GM13977 (cell line): ENCODE measurements around the gene CCDC34.
"Not testable (repeated sequence)": the region's sequence is repeated elsewhere in the genome, so short reads cannot be mapped to it uniquely, and the experiment has no call there.

Experiments
- DNase-seq: peaks from one replicate; pipeline ENCODE4 v3.0.0; 2012; ENCODE audit warnings: low spot score
- in situ Hi-C: fragments of 300-500 bp; cut with MboI; formaldehyde crosslinking; loops from one replicate; pipeline ENCODE4 v1.12.0; 2022; ENCODE audit warnings: low sequenced_read_pairs, low pct_unique_long_range_greater_than_20kb, mixed read lengths, inconsistent platforms; ENCODE audit not compliant: unreplicated experiment
- TF ChIP-seq, protein P1 (sequence below): IDR thresholded peaks from 2 replicates; pipeline ENCODE4 v1.5.1; 2012; ENCODE audit warnings: mild to moderate bottlenecking, control low read depth; ENCODE audit not compliant: insufficient read depth; ENCODE audit errors: extremely low read depth, missing control alignments

Gene CCDC34

GRCh38 chr11:27330633-27331270 lies 32.3 kb downstream of the CCDC34 start:
- in situ Hi-C loops, result no loop called here
- TF ChIP-seq, protein P1, sequence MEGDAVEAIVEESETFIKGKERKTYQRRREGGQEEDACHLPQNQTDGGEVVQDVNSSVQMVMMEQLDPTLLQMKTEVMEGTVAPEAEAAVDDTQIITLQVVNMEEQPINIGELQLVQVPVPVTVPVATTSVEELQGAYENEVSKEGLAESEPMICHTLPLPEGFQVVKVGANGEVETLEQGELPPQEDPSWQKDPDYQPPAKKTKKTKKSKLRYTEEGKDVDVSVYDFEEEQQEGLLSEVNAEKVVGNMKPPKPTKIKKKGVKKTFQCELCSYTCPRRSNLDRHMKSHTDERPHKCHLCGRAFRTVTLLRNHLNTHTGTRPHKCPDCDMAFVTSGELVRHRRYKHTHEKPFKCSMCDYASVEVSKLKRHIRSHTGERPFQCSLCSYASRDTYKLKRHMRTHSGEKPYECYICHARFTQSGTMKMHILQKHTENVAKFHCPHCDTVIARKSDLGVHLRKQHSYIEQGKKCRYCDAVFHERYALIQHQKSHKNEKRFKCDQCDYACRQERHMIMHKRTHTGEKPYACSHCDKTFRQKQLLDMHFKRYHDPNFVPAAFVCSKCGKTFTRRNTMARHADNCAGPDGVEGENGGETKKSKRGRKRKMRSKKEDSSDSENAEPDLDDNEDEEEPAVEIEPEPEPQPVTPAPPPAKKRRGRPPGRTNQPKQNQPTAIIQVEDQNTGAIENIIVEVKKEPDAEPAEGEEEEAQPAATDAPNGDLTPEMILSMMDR, result no peak
- DNase-seq, result no peak

GRCh38 chr11:27329867-27330632 lies 33.0 kb downstream of the CCDC34 start:
- DNase-seq, result no peak
- in situ Hi-C loops, result no loop called here
- TF ChIP-seq, protein P1, result no peak

DNA sequence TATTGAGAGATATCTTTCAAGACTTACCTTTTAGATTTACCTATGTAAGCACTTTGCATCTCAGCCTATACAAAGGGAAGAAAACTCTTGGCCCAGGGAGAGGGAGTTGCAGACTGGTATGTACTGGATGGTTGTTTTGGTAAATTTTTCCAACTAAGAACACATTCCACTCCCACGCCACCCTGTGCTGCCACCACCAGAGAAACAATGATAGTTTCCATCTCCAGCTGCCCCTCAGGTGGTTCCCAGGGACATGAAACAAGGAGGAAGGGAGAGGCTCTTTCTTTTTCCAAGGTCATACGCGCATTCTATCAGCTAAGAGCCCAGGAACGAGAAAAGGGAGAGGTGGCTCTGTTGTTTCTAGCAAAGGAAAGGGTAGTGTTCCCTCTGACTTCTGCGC lies 34.4 kb downstream of the CCDC34 start:
- DNase-seq, result no peak
- in situ Hi-C loops, result no loop called here
- TF ChIP-seq, protein P1, result no peak

DNA sequence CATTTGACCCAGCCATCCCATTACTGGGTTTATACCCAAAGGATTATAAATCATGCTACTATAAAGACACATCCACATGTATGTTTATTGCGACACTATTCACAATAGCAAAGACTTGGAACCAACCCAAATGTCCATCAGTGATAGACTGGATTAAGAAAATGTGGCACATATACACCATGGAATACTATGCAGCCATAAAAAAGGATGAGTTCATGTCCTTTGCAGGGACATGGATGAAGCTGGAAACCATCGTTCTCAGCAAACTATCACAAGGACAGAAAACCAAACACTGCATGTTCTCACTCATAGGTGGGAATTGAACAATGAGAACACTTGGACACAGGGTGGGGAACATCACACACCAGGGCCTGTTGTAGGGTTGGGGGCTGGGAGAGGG lies 36.0 kb downstream of the CCDC34 start:
- DNase-seq, in situ Hi-C loops: not testable (repeated sequence)

DNA sequence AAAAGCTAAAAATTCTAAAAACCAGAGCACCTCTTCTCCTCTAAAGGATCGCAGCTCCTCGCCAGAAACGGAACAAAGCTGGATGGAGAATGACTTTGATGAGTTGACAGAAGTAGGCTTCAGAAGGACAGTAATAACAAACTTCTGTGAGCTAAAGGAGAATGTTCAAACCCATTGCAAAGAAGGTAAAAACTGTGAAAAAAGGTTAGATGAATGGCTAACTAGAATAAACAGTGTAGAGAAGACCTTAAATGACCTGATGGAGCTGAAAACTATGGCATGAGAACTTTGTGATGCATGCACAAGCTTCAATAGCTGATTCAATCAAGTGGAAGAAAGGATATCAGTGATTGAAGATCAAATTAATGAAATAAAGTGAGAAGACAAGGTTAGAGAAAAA lies 40.8 kb downstream of the CCDC34 start:
- DNase-seq, in situ Hi-C loops: not testable (repeated sequence)

DNA sequence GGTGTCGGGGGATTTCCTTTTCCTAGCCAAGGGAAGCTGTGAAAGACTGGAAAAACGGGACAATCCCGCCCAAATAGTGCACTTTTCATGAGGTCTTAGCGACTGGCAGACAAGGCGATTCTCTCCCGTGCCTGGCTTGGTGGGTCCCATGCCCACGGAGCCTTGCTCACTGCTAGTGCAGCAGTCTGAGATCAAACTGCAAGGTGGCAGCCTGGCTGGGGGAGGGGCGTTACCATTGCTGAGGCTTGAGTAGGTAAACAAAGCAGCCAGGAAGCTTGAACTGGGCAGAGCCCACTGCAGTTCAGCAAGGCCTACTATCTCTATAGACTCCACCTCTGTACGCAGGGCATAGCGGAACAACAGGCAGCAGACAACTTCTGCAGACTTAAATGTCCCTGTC lies 41.7 kb downstream of the CCDC34 start:
- in situ Hi-C loops, DNase-seq: not testable (repeated sequence)

- DNase-seq, result peak; percentile 68
- TF ChIP-seq, protein P1, result no peak
- in situ Hi-C loops, result no loop called here
These were observed 43.9 kb downstream of the CCDC34 start for GRCh38 chr11:27319072-27319471.

GRCh38 chr11:27317751-27318150 lies 45.3 kb downstream of the CCDC34 start:
- no peak for DNase-seq
- TF ChIP-seq, protein P1, result no peak
- in situ Hi-C loops, result no loop called here
